Measurements from ENCODE around the gene PIGU. TPM values are rescaled to one million over a fixed set of nuclear protein-coding genes. Genes with fewer than 3 reads are reported as not detected.
"Not testable (repeated sequence)": the region's sequence is repeated elsewhere in the genome, so short reads cannot be mapped to it uniquely, and the experiment has no call there.

Gene PIGU
- polyA plus RNA-seq, 4 donors = 34.4 to 45.3 (median 42.0) TPM

GRCh38 chr20:34626992-34627391 lies 49.9 kb downstream of the PIGU start:
- DNase-seq (ENCODE audit: low read depth in 4 of 4, low spot score in 3 of 4) = no peak

GRCh38 chr20:34624629-34625028 lies 52.3 kb downstream of the PIGU start:
- no peak for DNase-seq (ENCODE audit: low read depth in 4 of 4, low spot score in 3 of 4)

GRCh38 chr20:34622821-34623451 lies 54.0 kb downstream of the PIGU start:
- DNase-seq (ENCODE audit: low read depth in 4 of 4, low spot score in 3 of 4) = no peak

GRCh38 chr20:34621383-34622367 lies 55.2 kb downstream of the PIGU start:
- no peak for DNase-seq (ENCODE audit: low read depth in 4 of 4, low spot score in 3 of 4)

GRCh38 chr20:34621036-34621343 lies 55.9 kb downstream of the PIGU start:
- DNase-seq (ENCODE audit: low read depth in 4 of 4, low spot score in 3 of 4) = no peak

- DNase-seq (ENCODE audit: low read depth in 4 of 4, low spot score in 3 of 4) = no peak
Observed at GRCh38 chr20:34618676-34619075, 58.2 kb downstream of the PIGU start.

- not testable (repeated sequence) for DNase-seq (ENCODE audit: low read depth in 4 of 4, low spot score in 3 of 4)
Observed at GRCh38 chr20:34616913-34617312, 60.0 kb downstream of the PIGU start.

GRCh38 chr20:34615477-34615876 lies 61.4 kb downstream of the PIGU start:
- DNase-seq (ENCODE audit: low read depth in 4 of 4, low spot score in 3 of 4) = no peak

- not testable (repeated sequence) for DNase-seq (ENCODE audit: low read depth in 4 of 4, low spot score in 3 of 4)
Observed at GRCh38 chr20:34611976-34612375, 64.9 kb downstream of the PIGU start.

GRCh38 chr20:34607066-34607465 lies 69.8 kb downstream of the PIGU start:
- DNase-seq (ENCODE audit: low read depth in 4 of 4, low spot score in 3 of 4) = no peak

- DNase-seq (ENCODE audit: low read depth in 4 of 4, low spot score in 3 of 4) = peak in 3 of 4 donors; percentile 16 to 35 (median 21)
Observed at GRCh38 chr20:34604980-34605788, 71.7 kb downstream of the PIGU start.

GRCh38 chr20:34600892-34601653 lies 75.8 kb downstream of the PIGU start:
- DNase-seq (ENCODE audit: low read depth in 4 of 4, low spot score in 3 of 4) = no peak

GRCh38 chr20:34595377-34596184 lies 81.3 kb downstream of the PIGU start:
- DNase-seq (ENCODE audit: low read depth in 4 of 4, low spot score in 3 of 4) = no peak

GRCh38 chr20:34586488-34587163 lies 90.3 kb downstream of the PIGU start:
- no peak for DNase-seq (ENCODE audit: low read depth in 4 of 4, low spot score in 3 of 4)

- DNase-seq (ENCODE audit: low read depth in 4 of 4, low spot score in 3 of 4) = no peak
Observed at GRCh38 chr20:34585019-34585418, 91.9 kb downstream of the PIGU start.

GRCh38 chr20:34583544-34583943 lies 93.3 kb downstream of the PIGU start:
- no peak for DNase-seq (ENCODE audit: low read depth in 4 of 4, low spot score in 3 of 4)

GRCh38 chr20:34582911-34583310 lies 94.0 kb downstream of the PIGU start:
- no peak for DNase-seq (ENCODE audit: low read depth in 4 of 4, low spot score in 3 of 4)

- no peak for DNase-seq (ENCODE audit: low read depth in 4 of 4, low spot score in 3 of 4)
Observed at GRCh38 chr20:34582221-34582620, 94.7 kb downstream of the PIGU start.

Data from left renal pelvis (tissue), 4 donors.